ENCODE results near the gene NSMCE3.
"Not testable (repeated sequence)": the region's sequence is repeated elsewhere in the genome, so short reads cannot be mapped to it uniquely, and the experiment has no call there.

Gene NSMCE3

GRCh38 chr15:29224235-29224986, 45.2 kb downstream of the NSMCE3 start:
- peaks cover 15% of the 10 kb centered on the region for H3K4me1 ChIP-seq (ENCODE audit: insufficient read depth, low read length)
- not testable (repeated sequence) for H3K36me3 ChIP-seq (ENCODE audit: insufficient read depth, low read length); H3K4me3 ChIP-seq (ENCODE audit: low read length); H2AFZ ChIP-seq (ENCODE audit: low read depth, low read length); H3K9me3 ChIP-seq (ENCODE audit: low read length); H3K27me3 ChIP-seq (ENCODE audit: insufficient read depth, low read length)

- peaks cover 15% of the 10 kb centered on the region for H3K4me1 ChIP-seq (ENCODE audit: insufficient read depth, low read length)
- H3K4me3 ChIP-seq (ENCODE audit: low read length), result no peak overlapping the region
- no peaks in the 10 kb centered on the region for H3K27me3 ChIP-seq (ENCODE audit: insufficient read depth, low read length)
- no peaks in the 10 kb centered on the region for H3K36me3 ChIP-seq (ENCODE audit: insufficient read depth, low read length)
- H2AFZ ChIP-seq (ENCODE audit: low read depth, low read length), result no peak overlapping the region
- no peaks in the 10 kb centered on the region for H3K9me3 ChIP-seq (ENCODE audit: low read length)
Measured at GRCh38 chr15:29223640-29224039, 46.0 kb downstream of the NSMCE3 start.

GRCh38 chr15:29222129-29222853, 47.3 kb downstream of the NSMCE3 start:
- Histone ChIP-seq H3K9me3 (ENCODE audit: low read length) (no peaks in the 10 kb centered on the region), H3K4me3 (ENCODE audit: low read length) (no peak overlapping the region), H3K27me3 (ENCODE audit: insufficient read depth, low read length) (no peaks in the 10 kb centered on the region), H3K36me3 (ENCODE audit: insufficient read depth, low read length) (no peaks in the 10 kb centered on the region), H2AFZ (ENCODE audit: low read depth, low read length) (no peak overlapping the region), H3K4me1 (ENCODE audit: insufficient read depth, low read length) (peaks cover 12% of the 10 kb centered on the region)

GRCh38 chr15:29220852-29221251, 48.8 kb downstream of the NSMCE3 start:
- no peaks in the 10 kb centered on the region for H3K36me3 ChIP-seq (ENCODE audit: insufficient read depth, low read length)
- H2AFZ ChIP-seq (ENCODE audit: low read depth, low read length), result no peak overlapping the region
- no peaks in the 10 kb centered on the region for H3K9me3 ChIP-seq (ENCODE audit: low read length)
- H3K4me1 ChIP-seq (ENCODE audit: insufficient read depth, low read length), result no peaks in the 10 kb centered on the region
- no peaks in the 10 kb centered on the region for H3K27me3 ChIP-seq (ENCODE audit: insufficient read depth, low read length)
- H3K4me3 ChIP-seq (ENCODE audit: low read length), result no peak overlapping the region

- H2AFZ ChIP-seq (ENCODE audit: low read depth, low read length), result no peak overlapping the region
- no peaks in the 10 kb centered on the region for H3K9me3 ChIP-seq (ENCODE audit: low read length)
- no peaks in the 10 kb centered on the region for H3K27me3 ChIP-seq (ENCODE audit: insufficient read depth, low read length)
- no peak overlapping the region for H3K4me3 ChIP-seq (ENCODE audit: low read length)
- H3K4me1 ChIP-seq (ENCODE audit: insufficient read depth, low read length), result no peaks in the 10 kb centered on the region
- H3K36me3 ChIP-seq (ENCODE audit: insufficient read depth, low read length), result no peaks in the 10 kb centered on the region
Measured at GRCh38 chr15:29216955-29217354, 52.7 kb downstream of the NSMCE3 start.

Measured in neuron (in vitro differentiated cells).